Fibroblast of peridontal ligament (primary cell): ENCODE measurements around the gene PLEKHG4B.
"Not testable (repeated sequence)": the region's sequence is repeated elsewhere in the genome, so short reads cannot be mapped to it uniquely, and the experiment has no call there.

Experiments used
- DNase-seq: peaks from one replicate; pipeline ENCODE4 v3.0.0-alpha.2; 2010; ENCODE audit errors: extremely low read depth

Gene PLEKHG4B

GRCh38 chr5:225334-225733 is 133.4 kb downstream of the PLEKHG4B start:
- no peak for DNase-seq

GRCh38 chr5:227375-227774 is 135.4 kb downstream of the PLEKHG4B start:
- DNase-seq, result not testable (repeated sequence)

GRCh38 chr5:228886-229285 is 136.9 kb downstream of the PLEKHG4B start:
- no peak for DNase-seq

GRCh38 chr5:230711-231110 is 138.7 kb downstream of the PLEKHG4B start:
- DNase-seq, result no peak

GRCh38 chr5:231661-232060 is 139.7 kb downstream of the PLEKHG4B start:
- DNase-seq, result no peak

- DNase-seq, result not testable (repeated sequence)
These were observed 141.5 kb downstream of the PLEKHG4B start for GRCh38 chr5:233426-233825.

GRCh38 chr5:234450-234849 is 142.5 kb downstream of the PLEKHG4B start:
- no peak for DNase-seq

GRCh38 chr5:235527-235926 is 143.6 kb downstream of the PLEKHG4B start:
- not testable (repeated sequence) for DNase-seq

GRCh38 chr5:237931-238330 is 146.0 kb downstream of the PLEKHG4B start:
- peak; percentile 46 for DNase-seq
